Activated CD4-positive, alpha-beta T cell treated with anti-CD3 and anti-CD28 coated beads, Interleukin-2, amount 50 U/mL, for 4 hours (primary cell): ENCODE results near the gene CPT1A.
A peak's percentile ranks its signal among the peaks of the same experiment; 100 is the strongest.

ENCODE experiments used
- DNase-seq, 2 experiments: peaks; one replicate each; pipeline ENCODE4 v3.0.0-alpha.2; 2020

CPT1A gene

DNA sequence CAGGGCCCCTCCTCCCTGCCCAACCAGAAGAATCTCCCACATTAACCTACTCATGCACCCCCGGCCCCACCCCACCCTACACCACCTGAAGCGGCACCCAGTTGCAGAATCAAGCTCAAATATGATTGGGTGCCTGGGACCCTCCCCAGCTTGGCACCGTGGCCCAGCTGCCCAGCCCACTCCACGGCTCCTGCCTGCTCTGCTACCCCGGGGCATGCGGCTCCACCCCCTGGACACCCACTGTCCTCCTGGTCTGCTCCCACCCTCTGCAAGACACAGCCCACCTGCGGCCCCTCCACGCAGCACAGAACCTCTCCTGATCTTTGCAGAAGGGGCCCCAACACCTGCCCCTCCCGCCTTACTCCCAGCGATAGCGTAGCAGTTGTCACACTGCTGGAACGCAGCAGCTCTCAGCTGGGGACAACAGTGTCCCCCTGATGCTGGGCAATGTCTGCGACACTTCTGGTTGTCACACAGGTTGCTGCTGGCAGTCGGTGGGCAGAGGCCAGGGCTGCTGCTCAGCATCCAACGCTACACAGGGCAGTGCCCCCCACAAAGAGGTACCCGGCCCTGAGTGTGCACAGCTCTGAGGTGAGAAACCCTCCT is 58.4 kb downstream of the CPT1A start:
- DNase-seq: no peak

DNA sequence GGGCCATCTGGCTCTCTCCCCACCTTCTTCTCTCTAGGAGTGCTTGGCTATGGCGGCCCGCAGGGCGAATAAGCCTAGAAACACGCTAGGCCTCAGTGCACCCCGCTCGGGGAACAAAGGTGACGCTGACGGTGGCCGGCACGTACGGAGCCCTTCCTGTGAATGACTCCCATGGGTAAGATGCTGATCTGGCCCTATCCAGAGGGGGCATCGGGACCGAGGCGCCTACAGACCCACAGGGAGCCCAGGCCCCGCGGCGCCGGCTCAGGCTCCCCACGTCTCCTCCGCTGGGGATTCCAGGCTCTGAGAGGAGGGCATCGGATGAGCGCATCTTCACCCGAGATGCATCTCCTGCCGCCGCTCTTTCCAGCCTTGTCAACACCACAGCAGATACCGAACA is 59.0 kb downstream of the CPT1A start:
- no peak for DNase-seq

DNA sequence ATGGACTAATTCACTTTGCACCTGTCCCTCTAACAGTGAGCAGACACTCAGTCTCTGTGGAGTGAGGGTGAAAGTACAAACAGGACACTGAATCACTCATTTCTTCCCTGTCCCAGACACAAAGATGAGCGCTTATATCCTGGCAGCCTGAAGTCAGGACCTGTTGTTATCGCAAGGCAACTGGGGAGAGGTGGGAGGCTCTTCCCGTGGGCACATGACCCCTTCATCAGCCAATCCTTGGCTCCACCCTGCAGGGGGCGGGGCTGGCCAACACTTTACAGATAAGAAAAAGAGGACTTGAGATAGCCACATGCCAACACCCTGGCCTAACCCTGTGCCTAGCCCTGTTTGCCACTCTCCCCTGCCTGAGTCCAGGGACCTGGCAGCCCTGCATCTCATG is 60.9 kb downstream of the CPT1A start:
- DNase-seq: no peak

GRCh38 chr11:68778205-68778604 is 63.5 kb downstream of the CPT1A start:
- no peak for DNase-seq

GRCh38 chr11:68776442-68777235 is 65.1 kb downstream of the CPT1A start:
- no peak for DNase-seq

- no peak for DNase-seq
Observed at GRCh38 chr11:68775951-68776388, 65.7 kb downstream of the CPT1A start.

- no peak for DNase-seq
Observed at GRCh38 chr11:68774194-68774585, 67.5 kb downstream of the CPT1A start.

DNA sequence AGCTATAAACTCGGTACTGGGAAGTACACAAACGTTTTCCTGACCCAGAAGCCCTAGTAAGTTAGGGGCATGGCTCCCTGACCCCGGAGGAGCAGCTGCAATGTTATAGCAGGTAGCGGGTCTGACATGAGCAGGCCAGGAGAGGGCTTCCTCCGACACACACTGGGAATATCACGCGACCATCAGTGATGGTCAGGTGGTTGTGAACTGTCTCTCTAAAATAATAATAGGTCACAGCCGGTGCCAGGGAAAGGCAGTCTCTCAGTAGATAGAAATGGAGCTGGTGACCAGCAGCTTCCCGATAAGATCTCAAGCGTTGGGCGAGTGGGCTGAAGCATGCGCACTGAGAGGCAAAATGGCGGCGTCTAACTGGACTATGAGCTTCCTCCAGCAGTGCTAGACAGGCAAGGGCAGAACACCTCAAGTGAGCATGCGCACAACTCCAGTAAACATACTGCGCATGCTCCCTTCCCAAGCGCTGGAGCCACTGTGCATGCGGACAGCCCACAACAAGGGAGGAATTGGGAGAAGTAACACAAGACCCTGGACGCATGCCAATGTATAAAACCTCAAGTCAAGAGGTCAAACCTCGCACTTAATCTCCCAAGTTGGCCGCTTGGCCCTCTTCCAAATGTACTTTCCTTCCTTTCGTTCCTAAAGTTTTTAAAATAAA is 68.1 kb downstream of the CPT1A start:
- no peak for DNase-seq

GRCh38 chr11:68772936-68773335 is 68.8 kb downstream of the CPT1A start:
- DNase-seq: no peak

- DNase-seq: no peak
Observed at GRCh38 chr11:68770781-68771180, 70.9 kb downstream of the CPT1A start.

DNA sequence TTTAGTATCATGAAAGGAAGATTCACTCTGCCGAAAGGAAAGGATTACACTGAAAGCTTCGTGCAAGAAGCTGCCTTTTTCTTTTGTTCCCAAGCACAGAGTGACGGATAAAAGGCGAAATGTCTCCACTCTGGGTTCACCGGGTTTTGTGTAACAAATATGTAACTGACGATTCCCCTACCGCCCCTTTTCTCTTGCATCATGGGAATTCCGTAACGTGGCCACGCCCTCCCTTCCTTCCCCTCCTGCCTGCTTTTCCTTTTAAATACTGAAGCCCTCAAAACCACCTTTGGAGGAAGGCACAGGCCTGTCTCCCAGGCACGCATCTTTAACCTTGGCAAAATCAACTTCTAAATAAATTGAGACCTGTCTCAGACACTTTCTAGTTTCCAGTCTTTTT is 74.0 kb downstream of the CPT1A start:
- DNase-seq: no peak

GRCh38 chr11:68766786-68767185 is 74.9 kb downstream of the CPT1A start:
- no peak for DNase-seq

DNA sequence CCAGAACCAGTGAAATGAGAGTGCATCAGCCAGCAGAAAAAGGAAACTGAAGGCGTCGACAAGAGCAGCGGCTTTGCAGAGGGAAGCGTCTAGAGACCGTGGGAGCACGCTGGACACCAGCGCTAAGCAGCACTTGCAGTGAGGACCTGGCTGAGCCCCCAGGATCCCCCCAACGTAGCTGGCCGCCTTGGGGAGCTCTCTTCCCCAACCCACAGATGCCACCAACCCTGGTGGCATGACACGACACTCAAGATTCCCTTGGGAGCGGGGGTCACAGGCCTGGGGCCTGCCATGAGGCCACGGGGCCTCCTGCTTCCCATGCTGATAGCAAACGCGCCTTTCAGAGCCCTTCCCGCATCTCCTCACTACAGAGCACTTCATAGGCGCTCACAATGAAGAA is 77.0 kb downstream of the CPT1A start:
- DNase-seq: no peak

DNA sequence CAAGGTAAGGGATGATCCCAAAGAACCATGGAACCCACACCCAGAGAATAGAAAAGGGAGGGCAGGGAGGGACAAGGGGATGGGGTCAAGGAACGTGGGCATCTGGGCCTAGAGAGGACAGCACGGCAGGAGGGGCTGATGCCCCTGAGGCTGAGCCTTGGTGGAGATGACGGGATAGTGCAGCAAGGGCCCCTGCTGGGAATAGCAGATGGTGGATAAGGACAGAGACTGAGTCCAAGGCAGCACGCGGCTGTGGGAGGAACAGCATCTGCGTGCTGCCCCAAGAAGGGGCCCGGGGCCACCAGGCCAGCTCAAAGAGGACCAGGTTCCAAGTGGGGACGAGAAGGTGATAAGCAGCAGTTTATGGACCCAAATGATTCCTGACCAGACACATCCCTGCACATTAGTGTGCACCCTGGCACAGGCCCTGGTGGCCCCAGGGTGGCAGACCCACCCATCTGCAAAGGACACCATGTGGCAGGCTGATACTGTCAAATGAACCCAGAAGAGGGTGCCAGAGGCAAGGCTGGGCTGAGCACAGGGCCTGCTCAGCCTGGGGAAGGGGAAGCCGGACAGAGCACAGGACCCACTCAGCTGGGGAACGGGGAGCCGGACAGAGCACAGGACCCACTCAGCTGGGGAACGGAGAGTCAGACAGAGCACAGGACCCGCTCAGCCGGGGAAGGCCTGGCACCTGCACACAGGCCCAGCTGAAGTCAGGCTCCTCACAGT is 77.6 kb downstream of the CPT1A start:
- no peak for DNase-seq

DNA sequence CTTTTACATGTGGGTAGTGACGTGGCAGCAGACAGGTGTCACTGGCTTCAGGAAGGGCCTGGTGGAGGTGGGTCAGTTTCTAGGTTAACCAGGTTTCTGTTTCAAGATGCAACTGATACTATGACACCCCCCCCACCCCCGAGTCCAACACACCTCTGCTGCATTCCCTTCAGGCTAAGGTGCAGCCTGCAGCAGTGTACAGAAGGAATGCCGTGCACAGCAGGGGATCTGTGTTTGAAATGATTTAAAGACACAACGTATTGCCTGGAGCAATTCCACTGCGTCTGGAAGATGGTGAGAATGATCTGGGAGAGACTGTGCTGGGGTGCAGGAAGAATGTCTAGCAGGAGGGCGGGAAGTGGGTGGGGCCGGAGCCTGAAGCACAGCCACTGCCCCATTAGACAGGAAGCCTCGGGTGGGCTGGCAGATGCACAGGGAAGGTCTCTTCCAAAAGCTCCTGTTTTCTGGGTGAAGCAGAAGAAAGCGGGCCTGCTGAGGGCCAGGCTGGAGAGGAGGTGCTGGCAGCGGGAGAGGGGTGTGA is 78.5 kb downstream of the CPT1A start:
- DNase-seq: no peak

DNA sequence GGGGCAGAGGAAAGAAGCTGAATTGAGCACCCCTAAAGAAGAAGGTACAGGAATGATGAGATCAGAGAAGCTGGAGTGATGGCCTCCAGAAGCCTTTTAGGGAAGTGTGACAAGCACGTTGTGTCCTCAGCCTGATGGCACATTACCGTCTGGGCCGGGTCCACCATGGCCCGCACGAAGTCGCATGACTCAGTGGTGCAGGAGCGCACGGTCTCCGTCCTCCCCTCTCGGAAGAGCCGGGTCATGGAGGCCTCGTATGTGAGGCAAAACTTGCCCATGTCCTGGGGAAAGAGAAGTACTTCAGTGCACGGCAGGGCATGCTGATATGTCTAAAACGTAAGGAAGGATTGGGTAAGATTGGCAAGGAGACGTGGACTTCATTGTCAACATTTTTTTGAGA is 79.2 kb downstream of the CPT1A start:
- no peak for DNase-seq

DNA sequence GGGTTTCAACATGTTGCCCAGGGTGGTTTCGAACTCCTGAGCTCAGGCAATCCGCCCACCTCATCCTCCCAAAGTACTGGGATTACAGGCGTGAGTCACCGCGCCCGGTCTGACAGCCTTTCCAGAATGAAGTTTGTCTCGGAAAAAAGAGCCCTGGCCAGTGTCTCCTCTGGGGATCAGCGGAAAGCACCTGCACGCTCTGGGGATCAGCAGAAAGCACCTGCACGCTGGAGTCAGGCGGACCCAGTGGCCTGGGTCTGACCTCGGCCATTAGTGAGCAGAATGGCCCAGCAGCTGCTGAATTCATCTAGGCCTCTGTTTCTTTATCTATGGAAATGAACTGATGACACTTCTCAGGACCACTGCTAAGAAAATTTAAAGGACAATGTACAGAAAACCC is 79.9 kb downstream of the CPT1A start:
- DNase-seq: no peak

DNA sequence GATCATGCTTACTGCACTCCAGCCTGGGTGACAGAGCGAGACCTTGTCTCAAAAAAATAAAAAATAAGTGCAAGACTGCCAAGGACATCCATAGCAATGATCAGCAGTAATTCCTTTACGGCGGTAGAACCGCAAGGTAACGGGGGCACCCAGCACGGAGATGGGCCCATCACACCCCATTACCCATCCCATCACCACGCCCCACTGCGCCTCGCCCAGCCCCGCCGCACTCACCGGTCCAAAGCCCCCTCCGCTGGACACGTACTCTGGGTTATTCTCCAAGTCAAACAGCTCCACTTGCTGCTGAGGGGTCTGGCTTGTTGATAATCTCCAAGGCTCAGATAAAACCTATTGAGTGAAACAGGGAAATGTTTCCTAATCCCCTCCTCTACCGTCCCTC is 81.7 kb downstream of the CPT1A start:
- DNase-seq: no peak

- no peak for DNase-seq
Observed at GRCh38 chr11:68757711-68758110, 84.0 kb downstream of the CPT1A start.

DNA sequence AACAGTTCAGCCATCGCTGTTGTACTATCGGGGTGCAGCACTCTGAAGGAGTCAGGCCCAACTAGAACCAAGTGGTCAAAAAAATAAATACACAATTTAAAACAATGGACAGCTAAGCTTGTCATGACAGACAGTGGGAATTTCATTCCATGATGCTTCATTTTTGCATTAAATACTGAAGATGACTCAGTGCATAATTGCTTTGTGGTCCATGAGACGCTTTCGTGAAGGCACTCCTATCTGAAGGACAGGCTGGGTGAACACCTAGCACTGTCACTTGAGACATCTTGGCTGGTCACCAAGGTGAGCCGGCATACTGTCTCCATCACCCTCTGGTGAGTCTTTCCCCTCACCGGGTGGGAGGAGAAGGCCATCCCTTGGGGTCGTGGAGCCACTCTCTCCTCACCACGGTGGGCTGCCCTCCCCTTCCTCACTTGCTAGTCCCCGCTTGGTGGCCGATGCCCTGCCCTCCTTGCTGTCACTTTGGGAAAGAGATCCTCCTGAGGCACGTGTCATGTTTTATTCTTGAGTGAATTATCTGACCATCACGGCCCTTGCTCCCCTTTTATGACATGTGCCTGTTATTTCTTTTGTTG is 85.4 kb downstream of the CPT1A start:
- no peak for DNase-seq

DNA sequence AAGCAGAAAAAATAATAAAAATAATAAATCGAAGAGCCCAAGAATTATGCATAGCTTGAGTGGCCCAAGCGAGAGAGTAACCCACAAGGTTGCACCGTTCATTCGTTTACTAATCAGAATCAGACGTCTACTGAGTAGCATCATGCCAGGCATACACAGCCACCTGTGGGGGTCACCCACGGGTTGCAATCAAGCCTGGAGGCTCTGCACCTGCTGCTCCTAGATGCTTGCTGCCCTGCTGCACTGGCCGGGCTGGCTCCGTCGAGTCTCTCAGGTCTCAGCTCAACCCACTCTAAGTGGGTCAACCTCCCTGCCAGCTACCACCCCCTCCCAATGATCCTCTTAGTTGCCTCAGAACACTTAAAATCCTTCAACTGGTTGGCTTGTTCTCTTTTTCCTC is 88.4 kb downstream of the CPT1A start:
- no peak for DNase-seq

DNA sequence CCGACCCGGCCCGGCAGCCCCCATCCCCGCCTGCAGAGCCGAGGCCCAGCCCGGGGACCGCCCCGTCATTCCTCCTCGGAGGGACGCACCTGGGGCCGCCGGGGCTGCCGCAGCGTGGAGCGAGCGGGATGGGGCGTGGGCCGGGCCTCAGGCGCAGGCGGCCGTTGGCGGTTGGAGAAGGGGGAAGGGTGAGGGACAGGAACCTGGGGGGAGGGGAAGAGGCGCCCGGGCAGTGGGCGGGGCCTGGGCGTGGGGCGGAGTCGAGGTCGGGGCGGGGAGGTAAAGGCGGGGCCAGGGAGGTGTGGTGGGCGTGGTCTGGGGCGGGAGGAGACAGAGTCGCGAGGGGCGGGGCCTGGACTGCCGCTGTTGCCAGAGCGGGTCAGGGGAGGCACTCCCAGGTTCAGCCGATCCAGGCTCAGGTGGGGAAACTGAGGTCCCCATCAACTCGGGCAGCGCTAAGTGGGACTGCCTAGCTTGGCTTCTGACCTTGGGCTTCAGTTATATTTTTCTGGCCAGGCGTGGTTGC is 90.3 kb downstream of the CPT1A start, which contains the start of gene TESMIN:
Gene TESMIN, minus strand, starts transcription at position 190 of the 526 bp plus-strand sequence. CDS start 860 bp downstream, outside the sequence.
- peak; percentile 91 for DNase-seq

GRCh38 chr11:68751004-68751325 is 90.8 kb downstream of the CPT1A start:
- DNase-seq: no peak
